ENCODE data around the gene SHISA9. TPM values are rescaled to one million over a fixed set of nuclear protein-coding genes. Genes with fewer than 3 reads are reported as not detected.
A peak's percentile ranks its signal among the peaks of the same experiment; 100 is the strongest.

SHISA9 gene
- total RNA-seq, 1 donor from 2014 or later, result 96.6 TPM

GRCh38 chr16:12902511-12903372, 1.3 kb downstream of the SHISA9 start:
- Mint-ChIP-seq H3K9me3 (ENCODE audit: unreplicated experiment) (peaks cover 8% of the 10 kb centered on the region), H3K4me3 (ENCODE audit: unreplicated experiment) (peak overlapping the region; percentile 94), H3K27me3 (ENCODE audit: unreplicated experiment) (peaks cover 8% of the 10 kb centered on the region), H3K27ac (ENCODE audit: unreplicated experiment) (peak overlapping the region; percentile 84), H3K4me1 (ENCODE audit: low read depth, unreplicated experiment) (peaks cover 26% of the 10 kb centered on the region), H3K36me3 (ENCODE audit: unreplicated experiment) (no peaks in the 10 kb centered on the region)
- TF ChIP-seq CTCF (IDR thresholded peaks at IDR 0.05; ENCODE audit: partially characterized antibody, unreplicated experiment), result no peak
- peak; percentile 59 for DNase-seq

- H3K4me1 Mint-ChIP-seq (ENCODE audit: low read depth, unreplicated experiment), result peaks cover 26% of the 10 kb centered on the region
- DNase-seq, result peak; percentile 65
- peaks cover 8% of the 10 kb centered on the region for H3K9me3 Mint-ChIP-seq (ENCODE audit: unreplicated experiment)
- no peak for TF ChIP-seq CTCF (IDR thresholded peaks at IDR 0.05; ENCODE audit: partially characterized antibody, unreplicated experiment)
- peak overlapping the region; percentile 84 for H3K27ac Mint-ChIP-seq (ENCODE audit: unreplicated experiment)
- H3K36me3 Mint-ChIP-seq (ENCODE audit: unreplicated experiment), result no peaks in the 10 kb centered on the region
- peak overlapping the region; percentile 94 for H3K4me3 Mint-ChIP-seq (ENCODE audit: unreplicated experiment)
- peaks cover 6% of the 10 kb centered on the region for H3K27me3 Mint-ChIP-seq (ENCODE audit: unreplicated experiment)
These were observed 2.3 kb downstream of the SHISA9 start for GRCh38 chr16:12903407-12904328.

GRCh38 chr16:12904329-12904671, 2.9 kb downstream of the SHISA9 start:
- peaks cover 28% of the 10 kb centered on the region for H3K4me1 Mint-ChIP-seq (ENCODE audit: low read depth, unreplicated experiment)
- H3K9me3 Mint-ChIP-seq (ENCODE audit: unreplicated experiment), result peaks cover 8% of the 10 kb centered on the region
- H3K36me3 Mint-ChIP-seq (ENCODE audit: unreplicated experiment), result no peaks in the 10 kb centered on the region
- TF ChIP-seq CTCF (IDR thresholded peaks at IDR 0.05; ENCODE audit: partially characterized antibody, unreplicated experiment), result no peak
- no peak for DNase-seq
- peak overlapping the region; percentile 94 for H3K4me3 Mint-ChIP-seq (ENCODE audit: unreplicated experiment)
- no peak overlapping the region for H3K27ac Mint-ChIP-seq (ENCODE audit: unreplicated experiment)
- peaks cover 6% of the 10 kb centered on the region for H3K27me3 Mint-ChIP-seq (ENCODE audit: unreplicated experiment)

GRCh38 chr16:12906271-12906670, 4.9 kb downstream of the SHISA9 start:
- H3K27ac Mint-ChIP-seq (ENCODE audit: unreplicated experiment), result no peak overlapping the region
- H3K36me3 Mint-ChIP-seq (ENCODE audit: unreplicated experiment), result no peaks in the 10 kb centered on the region
- H3K9me3 Mint-ChIP-seq (ENCODE audit: unreplicated experiment), result peaks cover 8% of the 10 kb centered on the region
- no peak for DNase-seq
- H3K4me3 Mint-ChIP-seq (ENCODE audit: unreplicated experiment), result peak overlapping the region; percentile 38
- peaks cover 17% of the 10 kb centered on the region for H3K4me1 Mint-ChIP-seq (ENCODE audit: low read depth, unreplicated experiment)
- peaks cover 2% of the 10 kb centered on the region for H3K27me3 Mint-ChIP-seq (ENCODE audit: unreplicated experiment)
- no peak for TF ChIP-seq CTCF (IDR thresholded peaks at IDR 0.05; ENCODE audit: partially characterized antibody, unreplicated experiment)

Data from glutamatergic neuron (in vitro differentiated cells).